Memory B cell (primary cell): ENCODE measurements around the gene IPO5.
"Not testable (repeated sequence)": the region's sequence is repeated elsewhere in the genome, so short reads cannot be mapped to it uniquely, and the experiment has no call there.

ENCODE experiments used
- ATAC-seq: fragments of 150-1000 bp; cut with Tn5 transposase; 2 replicates; pipeline ENCODE4 v1.10.0; 2021; ENCODE audit warnings: low read depth, mild to moderate bottlenecking, moderate library complexity
- DNase-seq, 2 donors: peaks; one replicate each; pipeline ENCODE4 v3.0.0; 2022; ENCODE audit warnings: low spot score in 2 of 2
- H3K27ac Mint-ChIP-seq: one replicate; pipeline ENCODE4 v1.8.0; 2022; ENCODE audit warnings: mild to moderate bottlenecking, moderate library complexity, mixed read lengths
- H3K27me3 Mint-ChIP-seq: one replicate; pipeline ENCODE4 v1.8.0; 2022; ENCODE audit warnings: mixed read lengths
- H3K36me3 Mint-ChIP-seq: one replicate; pipeline ENCODE4 v1.8.0; 2022; ENCODE audit warnings: mild to moderate bottlenecking, mixed read lengths
- H3K4me1 Mint-ChIP-seq: one replicate; pipeline ENCODE4 v1.8.0; 2022; ENCODE audit warnings: mixed read lengths
- H3K4me3 Mint-ChIP-seq: one replicate; pipeline ENCODE4 v1.8.0; 2022; ENCODE audit warnings: mild to moderate bottlenecking, moderate library complexity, mixed read lengths
- H3K9me3 Mint-ChIP-seq: one replicate; pipeline ENCODE4 v1.8.0; 2022; ENCODE audit warnings: mixed read lengths

The IPO5 gene

DNA sequence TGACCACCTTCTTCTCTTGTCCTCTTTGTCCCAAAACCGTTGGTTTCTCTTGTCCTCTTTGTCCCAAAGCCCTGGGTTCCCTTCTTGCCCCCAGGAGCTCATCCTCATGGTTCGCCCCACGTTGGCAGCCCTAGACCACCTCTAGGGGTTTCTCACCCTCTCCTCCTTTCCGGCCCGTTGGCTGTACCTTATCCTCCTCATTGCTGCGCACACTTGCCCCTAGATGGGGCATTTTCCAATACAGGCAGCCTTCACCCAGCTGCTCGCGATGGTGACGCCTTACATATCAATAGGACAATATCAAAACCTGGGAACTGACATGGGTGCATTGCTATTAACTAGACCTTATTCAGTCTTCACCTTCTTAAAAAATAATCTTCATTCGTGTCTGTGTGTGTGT is 86.5 kb downstream of the IPO5 start:
- no peak for ATAC-seq
- Mint-ChIP-seq H3K27ac (no peak overlapping the region), H3K9me3 (no peaks in the 10 kb centered on the region), H3K36me3 (no peaks in the 10 kb centered on the region), H3K27me3 (no peaks in the 10 kb centered on the region), H3K4me1 (peaks cover 2% of the 10 kb centered on the region), H3K4me3 (no peak overlapping the region)
- DNase-seq, result no peak

DNA sequence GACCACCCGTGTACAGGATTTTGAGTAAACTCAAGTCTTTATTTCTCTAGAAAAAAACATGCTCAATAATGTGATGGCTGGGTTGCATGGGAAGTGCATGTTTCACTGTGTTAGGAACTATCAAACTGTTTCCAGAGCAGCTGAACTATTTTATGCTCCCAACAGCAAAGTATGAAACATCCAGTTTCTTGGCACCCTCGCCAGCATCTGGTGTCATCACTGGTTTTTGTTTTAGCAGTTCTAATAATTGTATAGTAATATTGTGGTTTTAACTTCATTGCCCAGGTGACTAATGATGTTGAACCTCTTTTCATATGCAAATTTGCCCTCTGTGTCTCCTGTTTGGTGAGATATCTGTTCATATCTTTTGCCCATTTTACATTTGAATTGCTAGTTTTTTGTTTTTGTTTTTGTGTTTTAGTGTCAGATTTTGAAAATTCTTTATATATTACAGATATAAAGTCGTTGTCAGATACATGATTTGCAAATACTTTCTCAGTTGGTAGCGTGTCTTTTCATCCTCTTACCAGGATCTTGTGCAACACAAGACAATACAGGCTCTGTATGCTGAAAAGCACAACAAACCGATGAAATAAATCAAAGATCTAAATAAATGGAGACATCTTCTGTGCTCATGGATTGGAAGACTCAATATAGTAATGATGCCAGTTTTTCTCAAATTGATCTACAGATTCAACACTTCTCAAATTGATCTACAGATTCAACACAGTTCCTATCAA is 87.8 kb downstream of the IPO5 start:
- DNase-seq, result no peak
- Mint-ChIP-seq H3K4me1 (peaks cover 2% of the 10 kb centered on the region), H3K27me3 (peaks cover 1% of the 10 kb centered on the region), H3K9me3 (no peaks in the 10 kb centered on the region), H3K4me3 (no peak overlapping the region), H3K27ac (no peak overlapping the region), H3K36me3 (no peaks in the 10 kb centered on the region)
- no peak for ATAC-seq

DNA sequence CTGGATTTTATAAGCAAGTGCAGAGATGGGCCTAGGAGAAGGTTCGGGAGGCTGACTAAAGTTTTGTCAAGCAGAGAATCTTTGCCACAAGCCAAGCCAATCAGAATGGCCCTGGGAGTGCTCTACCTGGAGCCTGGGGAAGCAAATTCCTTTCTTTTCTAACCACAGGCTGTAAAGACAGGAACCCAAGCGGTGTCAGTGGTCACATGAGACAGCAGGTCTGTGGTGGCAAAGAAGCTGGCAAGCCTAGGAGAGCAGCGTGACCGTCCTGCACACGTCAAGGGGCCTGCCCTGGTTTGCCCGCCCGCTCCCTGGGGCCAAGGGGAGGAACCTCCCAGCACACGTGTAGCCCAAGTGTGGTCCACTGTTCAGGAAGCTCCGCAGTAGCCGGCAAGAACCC is 90.8 kb downstream of the IPO5 start:
- no peak for DNase-seq
- H3K27me3 Mint-ChIP-seq, result peaks cover 3% of the 10 kb centered on the region
- no peaks in the 10 kb centered on the region for H3K36me3 Mint-ChIP-seq
- H3K27ac Mint-ChIP-seq, result no peak overlapping the region
- no peaks in the 10 kb centered on the region for H3K9me3 Mint-ChIP-seq
- H3K4me3 Mint-ChIP-seq, result no peak overlapping the region
- peaks cover 2% of the 10 kb centered on the region for H3K4me1 Mint-ChIP-seq
- ATAC-seq, result no peak

DNA sequence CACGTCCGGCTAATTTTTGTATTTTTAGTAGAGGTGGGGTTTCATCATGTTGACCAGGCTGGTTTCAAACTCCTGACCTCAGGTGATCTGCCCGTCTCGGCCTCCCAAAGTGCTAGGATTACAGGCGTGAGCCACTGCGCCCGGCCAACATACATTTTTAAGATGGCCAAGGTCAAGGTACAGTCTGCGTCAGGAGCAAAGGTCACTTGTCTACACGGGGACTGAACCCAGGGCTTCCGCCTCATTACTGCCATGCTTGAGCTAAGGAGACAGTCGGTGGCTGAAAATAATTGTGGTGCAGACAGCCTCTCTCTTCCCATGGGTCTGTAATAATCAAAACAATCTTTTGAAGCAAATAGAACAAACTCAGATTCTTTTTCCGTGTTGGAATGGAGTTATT is 94.3 kb downstream of the IPO5 start:
- not testable (repeated sequence) for ATAC-seq, H3K36me3 Mint-ChIP-seq, H3K27ac Mint-ChIP-seq, H3K27me3 Mint-ChIP-seq, H3K9me3 Mint-ChIP-seq, DNase-seq, H3K4me3 Mint-ChIP-seq, H3K4me1 Mint-ChIP-seq

DNA sequence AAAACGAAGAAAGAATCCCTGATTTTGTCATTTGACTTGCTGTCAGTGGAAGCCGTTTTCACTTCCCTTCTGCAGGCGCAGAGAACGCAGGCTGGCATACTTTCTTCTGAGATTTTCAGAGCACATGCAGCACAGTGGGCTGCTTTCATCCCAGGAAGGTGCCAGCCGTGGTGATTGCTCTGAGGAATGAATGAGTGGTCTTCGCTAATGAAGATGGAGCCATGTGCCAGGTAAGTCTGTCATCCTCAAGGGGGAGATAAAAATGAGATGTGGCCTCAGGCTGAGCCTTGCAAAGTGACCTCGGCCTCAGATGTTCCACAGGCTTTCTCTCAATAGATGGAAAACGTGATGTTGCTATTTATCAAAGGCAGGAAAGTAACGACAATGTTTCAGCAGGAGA is 94.8 kb downstream of the IPO5 start:
- Mint-ChIP-seq H3K27ac (no peak overlapping the region), H3K27me3 (peaks cover 6% of the 10 kb centered on the region), H3K4me3 (no peak overlapping the region), H3K36me3 (peaks cover 2% of the 10 kb centered on the region), H3K4me1 (no peaks in the 10 kb centered on the region), H3K9me3 (peaks cover 3% of the 10 kb centered on the region)
- no peak for DNase-seq
- no peak for ATAC-seq

DNA sequence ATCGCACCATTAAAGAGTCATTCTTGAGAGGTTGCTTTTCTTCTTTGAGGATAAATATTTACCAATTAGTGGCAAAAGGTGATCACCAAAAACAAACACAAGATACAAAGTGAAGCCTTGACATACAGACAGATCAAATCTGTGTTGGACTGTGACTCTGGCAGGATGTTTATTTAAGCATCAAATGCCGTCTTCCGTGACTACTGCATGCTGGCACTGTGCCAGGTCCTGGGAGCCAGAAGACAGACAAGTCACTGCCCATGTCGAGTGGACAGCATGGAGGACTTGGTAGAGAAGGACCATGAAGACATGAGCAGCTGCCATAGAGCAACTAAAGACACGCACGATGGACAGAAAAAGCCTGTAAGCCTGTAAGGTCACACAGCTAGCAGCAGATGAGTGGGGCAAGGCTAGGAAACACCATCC is 96.6 kb downstream of the IPO5 start:
- no peak for DNase-seq
- Mint-ChIP-seq H3K4me3 (no peak overlapping the region), H3K27me3 (peaks cover 12% of the 10 kb centered on the region), H3K9me3 (peaks cover 3% of the 10 kb centered on the region), H3K36me3 (peaks cover 2% of the 10 kb centered on the region), H3K27ac (no peak overlapping the region), H3K4me1 (no peaks in the 10 kb centered on the region)
- ATAC-seq, result no peak

DNA sequence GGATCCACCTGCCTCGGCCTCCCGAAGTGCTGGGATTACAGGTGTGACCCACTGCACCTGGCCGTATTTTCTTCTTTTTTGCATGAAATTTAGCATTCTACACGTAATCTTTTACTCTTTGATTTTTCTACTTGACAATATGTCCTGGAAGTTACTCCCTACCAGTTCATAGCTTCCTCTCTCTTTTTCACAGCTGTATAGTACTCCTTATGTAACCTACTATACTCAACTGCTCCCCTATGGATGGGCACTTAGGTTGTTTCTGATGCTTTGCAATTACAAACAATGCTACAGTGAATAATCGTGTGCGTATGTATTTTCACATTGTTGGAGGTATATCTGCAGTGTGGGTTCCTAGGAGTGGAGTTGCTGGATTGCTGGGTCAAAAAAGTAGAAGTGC is 98.9 kb downstream of the IPO5 start:
- Mint-ChIP-seq H3K27ac (no peak overlapping the region), H3K36me3 (peaks cover 2% of the 10 kb centered on the region), H3K4me1 (no peaks in the 10 kb centered on the region), H3K9me3 (peaks cover 3% of the 10 kb centered on the region), H3K27me3 (peaks cover 16% of the 10 kb centered on the region), H3K4me3 (no peak overlapping the region)
- ATAC-seq, result no peak
- no peak for DNase-seq

DNA sequence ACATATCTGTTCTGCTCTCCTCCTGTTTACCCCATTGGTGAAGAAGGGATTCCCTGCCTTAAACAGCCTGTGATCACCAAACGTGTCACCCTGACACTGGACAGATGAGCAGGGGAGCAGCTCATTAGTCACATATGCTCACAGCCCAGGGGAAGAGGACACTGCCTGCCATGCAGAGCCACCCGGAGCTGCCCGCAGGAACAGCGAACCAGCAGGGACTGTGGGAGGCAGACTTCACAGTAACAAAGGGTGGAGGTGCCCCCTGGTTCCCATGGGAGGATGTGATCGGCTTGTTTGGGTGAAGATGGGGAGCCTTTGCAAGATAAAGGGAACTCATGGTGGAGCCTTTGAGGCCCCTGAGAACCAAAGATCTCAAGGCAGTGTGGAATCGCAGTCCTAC is 100.8 kb downstream of the IPO5 start:
- DNase-seq, result no peak
- no peaks in the 10 kb centered on the region for H3K4me1 Mint-ChIP-seq
- peaks cover 17% of the 10 kb centered on the region for H3K27me3 Mint-ChIP-seq
- H3K9me3 Mint-ChIP-seq, result peaks cover 3% of the 10 kb centered on the region
- H3K4me3 Mint-ChIP-seq, result no peak overlapping the region
- H3K36me3 Mint-ChIP-seq, result peaks cover 2% of the 10 kb centered on the region
- ATAC-seq, result no peak
- no peak overlapping the region for H3K27ac Mint-ChIP-seq

DNA sequence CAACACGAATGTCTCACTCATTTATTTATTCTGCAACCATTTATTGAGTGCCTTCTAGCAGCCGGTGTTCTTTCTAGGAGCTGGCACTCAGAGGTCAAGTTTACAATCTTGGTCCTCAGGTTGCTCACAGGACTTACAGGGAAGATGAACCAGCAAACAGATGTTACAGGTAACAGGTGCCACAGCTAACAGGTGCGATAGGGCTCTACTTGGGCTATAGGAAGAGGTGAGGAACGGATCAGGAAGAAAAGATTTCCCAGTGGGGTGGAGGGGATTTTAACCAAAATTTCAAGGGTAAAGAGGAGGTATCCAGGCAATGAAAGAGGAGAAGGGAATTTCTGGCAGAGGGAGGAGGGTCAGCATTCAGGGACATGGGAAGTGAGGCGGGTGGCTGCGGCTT is 102.1 kb downstream of the IPO5 start:
- Mint-ChIP-seq H3K27ac (no peak overlapping the region), H3K4me3 (no peak overlapping the region), H3K27me3 (peaks cover 17% of the 10 kb centered on the region), H3K4me1 (no peaks in the 10 kb centered on the region), H3K9me3 (peaks cover 3% of the 10 kb centered on the region), H3K36me3 (peaks cover 2% of the 10 kb centered on the region)
- DNase-seq (no peak), ATAC-seq (no peak)

DNA sequence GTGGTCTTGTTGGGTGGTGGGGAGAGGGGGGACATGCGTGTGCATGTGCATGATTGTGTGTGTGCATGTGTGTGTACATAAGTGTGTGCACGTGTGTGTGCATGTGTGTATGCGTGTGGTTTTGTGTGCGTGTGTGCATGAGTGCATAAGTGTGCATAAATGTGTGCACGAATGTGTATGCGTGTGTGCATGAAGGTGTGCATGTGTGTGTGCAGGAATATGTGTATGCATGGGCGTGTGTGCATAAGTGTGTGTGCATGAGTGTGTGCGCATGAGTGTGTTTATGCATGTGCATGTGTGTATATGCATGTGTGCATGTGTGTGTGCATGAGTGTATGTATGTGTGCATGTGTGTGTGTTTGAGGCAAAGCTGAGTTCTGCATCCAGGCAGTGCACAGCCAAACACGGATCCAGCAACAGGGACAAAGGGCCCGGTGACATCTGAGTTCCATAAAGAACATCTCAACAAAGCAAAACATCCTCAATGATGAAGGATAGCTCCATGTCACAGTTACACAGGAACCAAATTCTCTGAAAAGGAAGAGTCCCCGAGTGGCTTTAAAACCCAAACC is 103.5 kb downstream of the IPO5 start:
- no peaks in the 10 kb centered on the region for H3K4me1 Mint-ChIP-seq
- peaks cover 3% of the 10 kb centered on the region for H3K9me3 Mint-ChIP-seq
- no peak for DNase-seq
- H3K36me3 Mint-ChIP-seq, result peaks cover 2% of the 10 kb centered on the region
- ATAC-seq, result no peak
- no peak overlapping the region for H3K27ac Mint-ChIP-seq
- H3K4me3 Mint-ChIP-seq, result no peak overlapping the region
- peaks cover 17% of the 10 kb centered on the region for H3K27me3 Mint-ChIP-seq

DNA sequence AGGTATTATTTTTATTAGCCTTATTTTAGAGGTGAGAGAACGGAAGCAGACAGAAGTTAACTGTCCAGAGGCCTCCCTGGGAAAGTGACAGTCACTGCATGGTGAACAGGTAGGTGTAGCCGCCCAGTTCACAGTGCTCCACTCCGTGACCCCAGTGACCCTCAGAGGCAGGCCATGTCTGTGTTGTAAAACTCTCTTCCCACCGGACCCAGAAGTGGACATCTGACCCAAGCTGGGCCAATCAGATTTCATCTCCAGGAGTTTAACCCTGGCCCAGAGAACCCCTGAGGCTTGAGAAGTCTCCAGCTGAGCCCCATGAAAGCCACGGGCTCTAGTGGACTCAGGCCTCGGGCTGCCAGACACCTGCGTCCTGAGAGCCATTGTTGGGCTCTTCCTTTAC is 105.8 kb downstream of the IPO5 start:
- DNase-seq, result no peak
- Mint-ChIP-seq H3K4me3 (no peak overlapping the region), H3K27ac (no peak overlapping the region), H3K9me3 (no peaks in the 10 kb centered on the region), H3K4me1 (no peaks in the 10 kb centered on the region), H3K36me3 (no peaks in the 10 kb centered on the region), H3K27me3 (peaks cover 10% of the 10 kb centered on the region)
- ATAC-seq, result no peak

DNA sequence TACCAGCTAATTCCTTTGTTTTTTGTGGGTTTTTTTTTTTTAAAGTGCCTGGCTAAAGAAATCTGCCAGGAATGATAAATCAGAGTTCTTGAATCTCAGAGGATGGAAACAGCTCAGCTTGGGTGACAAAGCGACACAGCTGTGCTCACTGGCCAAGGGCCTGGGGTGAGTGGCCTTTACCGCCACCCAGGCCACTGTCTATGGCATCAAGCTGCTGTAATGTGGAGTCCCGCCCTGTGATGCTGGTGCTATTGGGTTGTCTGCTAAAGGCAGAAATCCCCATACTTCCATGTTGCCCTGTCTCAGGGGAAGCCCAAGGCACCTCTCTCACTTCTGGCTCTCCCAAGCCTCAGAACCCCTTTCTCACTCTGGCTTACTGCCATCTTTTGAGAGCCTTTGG is 106.8 kb downstream of the IPO5 start:
- DNase-seq, result no peak
- Mint-ChIP-seq H3K4me3 (no peak overlapping the region), H3K36me3 (no peaks in the 10 kb centered on the region), H3K4me1 (no peaks in the 10 kb centered on the region), H3K27ac (no peak overlapping the region), H3K9me3 (no peaks in the 10 kb centered on the region), H3K27me3 (peaks cover 9% of the 10 kb centered on the region)
- no peak for ATAC-seq

DNA sequence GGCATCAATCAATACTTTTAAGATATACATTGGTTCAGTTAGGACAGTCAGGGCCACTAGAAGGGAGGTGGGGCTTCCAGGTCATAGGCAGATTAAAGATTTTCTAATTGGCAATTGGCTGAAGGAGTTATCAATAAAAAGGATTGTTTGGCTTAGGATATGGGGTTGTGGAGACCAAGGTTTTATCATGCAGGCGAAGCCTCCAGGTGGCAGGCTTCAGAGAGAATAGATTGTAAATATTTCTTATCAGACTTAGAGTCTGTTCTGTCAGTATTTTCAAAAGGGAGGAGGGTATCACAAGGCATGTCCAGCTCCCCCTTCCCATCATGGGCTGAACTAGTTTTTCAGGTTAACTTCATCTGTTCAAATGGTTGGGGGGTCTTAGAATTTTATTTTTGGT is 112.0 kb downstream of the IPO5 start:
- no peaks in the 10 kb centered on the region for H3K4me1 Mint-ChIP-seq
- H3K36me3 Mint-ChIP-seq, result no peaks in the 10 kb centered on the region
- H3K4me3 Mint-ChIP-seq, result no peak overlapping the region
- no peaks in the 10 kb centered on the region for H3K9me3 Mint-ChIP-seq
- ATAC-seq, result no peak
- no peak for DNase-seq
- peaks cover 8% of the 10 kb centered on the region for H3K27me3 Mint-ChIP-seq
- no peak overlapping the region for H3K27ac Mint-ChIP-seq

DNA sequence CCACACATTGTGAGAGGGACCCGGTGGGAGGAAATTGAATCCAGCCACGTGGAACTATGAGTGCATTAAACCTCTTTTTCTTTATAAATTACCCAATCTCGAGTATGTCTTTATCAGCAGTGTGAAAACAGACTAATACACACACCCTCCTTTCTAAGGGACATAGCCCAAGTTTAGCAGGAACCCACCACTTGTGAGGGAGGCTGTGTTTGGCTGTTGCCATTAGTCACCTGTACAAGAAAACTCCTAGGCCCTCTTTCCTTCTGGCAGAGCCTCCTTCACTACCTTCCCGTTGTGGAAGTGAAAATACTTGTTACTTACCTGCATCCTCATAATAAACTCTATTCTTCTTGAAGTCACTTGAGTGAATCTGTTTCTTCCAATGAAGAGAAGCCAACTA is 113.2 kb downstream of the IPO5 start:
- H3K27me3 Mint-ChIP-seq, result peaks cover 10% of the 10 kb centered on the region
- no peak overlapping the region for H3K4me3 Mint-ChIP-seq
- H3K27ac Mint-ChIP-seq, result no peak overlapping the region
- H3K36me3 Mint-ChIP-seq, result no peaks in the 10 kb centered on the region
- no peaks in the 10 kb centered on the region for H3K4me1 Mint-ChIP-seq
- no peaks in the 10 kb centered on the region for H3K9me3 Mint-ChIP-seq
- DNase-seq (no peak), ATAC-seq (no peak)

DNA sequence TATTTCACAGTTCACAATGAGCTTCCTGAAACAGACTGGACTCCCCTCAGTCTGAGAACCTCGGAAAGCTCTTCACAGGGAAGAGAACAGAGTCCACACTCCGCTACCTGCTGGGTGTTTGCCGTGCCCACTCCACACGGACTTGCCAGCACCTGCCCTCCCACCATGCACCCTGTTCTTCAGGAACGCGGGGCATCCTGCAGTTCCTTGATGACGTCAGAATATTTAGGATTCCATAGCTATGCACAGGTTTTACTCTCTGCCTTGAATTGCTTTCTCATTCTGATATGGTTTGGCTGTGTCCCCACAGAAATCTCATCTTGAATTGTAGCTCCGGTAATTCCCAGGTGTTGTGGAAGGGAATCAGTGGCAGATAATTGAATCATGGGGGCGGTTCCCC is 115.0 kb downstream of the IPO5 start:
- no peak for ATAC-seq
- no peaks in the 10 kb centered on the region for H3K36me3 Mint-ChIP-seq
- peaks cover 1% of the 10 kb centered on the region for H3K9me3 Mint-ChIP-seq
- no peak overlapping the region for H3K4me3 Mint-ChIP-seq
- no peak overlapping the region for H3K27ac Mint-ChIP-seq
- no peaks in the 10 kb centered on the region for H3K4me1 Mint-ChIP-seq
- peaks cover 10% of the 10 kb centered on the region for H3K27me3 Mint-ChIP-seq
- DNase-seq, result no peak
